Lung (tissue), 12 donors: Measurements from ENCODE around the gene IHH. TPM values are rescaled to one million over a fixed set of nuclear protein-coding genes. Genes with fewer than 3 reads are reported as not detected.

Experiments
- ATAC-seq: fragments of 200-7000 bp; cut with Tn5 transposase; one replicate; pipeline ENCODE4 v1.9.1; 2020; ENCODE audit warnings: moderate number of reproducible peaks; ENCODE audit not compliant: insufficient read depth, low FRiP score
- DNase-seq, 3 donors: peaks; one replicate each; pipeline ENCODE4 v3.0.0-alpha.2; 2013 to 2017
- H3K27ac ChIP-seq, 2 donors: one replicate each; pipeline ENCODE4 v1.5.1; 2013; ENCODE audit warnings: mild to moderate bottlenecking in 2 of 2, moderate library complexity in 2 of 2, control low read depth in 1 of 2, inconsistent platforms in 1 of 2, low read depth in 1 of 2, low read length in 1 of 2
- H3K27me3 ChIP-seq, 3 donors: one replicate each; pipeline ENCODE4 v1.5.1; 2013; ENCODE audit warnings: low read length in 2 of 3; ENCODE audit not compliant: control insufficient read depth in 3 of 3, insufficient read depth in 3 of 3
- H3K36me3 ChIP-seq, 4 donors: one replicate each; pipeline ENCODE4 v1.5.1; 2013; ENCODE audit warnings: low read length in 4 of 4, mild to moderate bottlenecking in 1 of 4, moderate library complexity in 1 of 4; ENCODE audit not compliant: control insufficient read depth in 4 of 4, insufficient read depth in 4 of 4
- H3K4me1 ChIP-seq, 5 donors: one replicate each; pipeline ENCODE4 v1.5.1; 2013; ENCODE audit warnings: low read length in 5 of 5, mild to moderate bottlenecking in 2 of 5, moderate library complexity in 1 of 5; ENCODE audit not compliant: control insufficient read depth in 5 of 5, insufficient read depth in 5 of 5
- H3K4me3 ChIP-seq: one replicate; pipeline ENCODE4 v1.5.1; 2013; ENCODE audit warnings: mild to moderate bottlenecking, control low read depth, moderate library complexity
- H3K9ac ChIP-seq, 2 donors: one replicate each; pipeline ENCODE4 v1.5.1; 2013; ENCODE audit warnings: low read length in 2 of 2, control low read depth in 1 of 2; ENCODE audit not compliant: insufficient read depth in 1 of 2
- H3K9me3 ChIP-seq, 4 donors: one replicate each; pipeline ENCODE4 v1.5.1; 2013; ENCODE audit warnings: low read length in 3 of 4, mild to moderate bottlenecking in 1 of 4, moderate library complexity in 1 of 4; ENCODE audit not compliant: control insufficient read depth in 4 of 4, insufficient read depth in 3 of 4
- CTCF ChIP-seq: IDR thresholded peaks from 2 replicates; pipeline ENCODE4 v1.5.1; 2012; ENCODE audit warnings: mild to moderate bottlenecking; ENCODE audit errors: control extremely low read depth, extremely low read depth
- WGBS, 2 donors: extraction: QIAGEN DNeasy Blood & Tissue Kit; methylation state at CpG; one replicate each; pipeline ENCODE4 v1.1.7; 2013; 5-methylcytosine and 5-hydroxymethylcytosine counted together
- polyA plus RNA-seq, 2 donors: library from polyadenylated mRNA; stranded (reverse); fragments of 200-250 nt; gene quantifications; one replicate each; pipeline ENCODE4 v1.2.1, GENCODE V29; 2013
- total RNA-seq, 2 donors: library from RNA; depleted of rRNA in 1 of 2; stranded (reverse); fragments of >200 nt in 1 of 2; gene quantifications; one replicate each; pipeline ENCODE4 v1.2.1, GENCODE V29; 2014 to 2021
- donor health status: control.
- donor health status: control.
- donor health status: Bipolar disorder and iron deficiency.
- donor health status: healthy.
- donor health status: DM: yes; HTN: yes; CAD: no.

The IHH gene
- total and polyA plus RNA-seq, 4 donors = 0.55 to 4.4 (median 2.0) TPM

- Histone ChIP-seq H3K9me3 (peaks cover 0 to 4% (median 0%) of the 10 kb centered on the region in 4 donors), H3K9ac (no peak overlapping the region), H3K36me3 (no peaks in the 10 kb centered on the region), H3K27ac (no peak overlapping the region), H3K4me3 (no peak overlapping the region), H3K4me1 (no peaks in the 10 kb centered on the region), H3K27me3 (peaks cover 0 to 9% (median 4%) of the 10 kb centered on the region in 3 donors)
- ATAC-seq (no peak), DNase-seq (no peak)
- 72 to 95% methylated on average over 2 of the region's 2 CpGs for WGBS, 2 donors
- TF ChIP-seq CTCF = no peak
Observed at GRCh38 chr2:219035942-219036341, 24.8 kb downstream of the IHH start.

- H3K9me3 ChIP-seq = peaks cover 0 to 2% (median 0%) of the 10 kb centered on the region in 4 donors
- H3K9ac ChIP-seq = no peak overlapping the region
- 57 to 68% methylated on average over 6 of the region's 6 CpGs for WGBS, 2 donors
- no peak for DNase-seq
- no peak for TF ChIP-seq CTCF
- no peaks in the 10 kb centered on the region for H3K4me1 ChIP-seq
- peaks cover 0 to 3% (median 0%) of the 10 kb centered on the region in 3 donors for H3K27me3 ChIP-seq
- ATAC-seq = no peak
- H3K4me3 ChIP-seq = no peak overlapping the region
- no peaks in the 10 kb centered on the region for H3K36me3 ChIP-seq
- H3K27ac ChIP-seq = no peak overlapping the region
Observed at GRCh38 chr2:219034823-219035222, 25.9 kb downstream of the IHH start.

DNA sequence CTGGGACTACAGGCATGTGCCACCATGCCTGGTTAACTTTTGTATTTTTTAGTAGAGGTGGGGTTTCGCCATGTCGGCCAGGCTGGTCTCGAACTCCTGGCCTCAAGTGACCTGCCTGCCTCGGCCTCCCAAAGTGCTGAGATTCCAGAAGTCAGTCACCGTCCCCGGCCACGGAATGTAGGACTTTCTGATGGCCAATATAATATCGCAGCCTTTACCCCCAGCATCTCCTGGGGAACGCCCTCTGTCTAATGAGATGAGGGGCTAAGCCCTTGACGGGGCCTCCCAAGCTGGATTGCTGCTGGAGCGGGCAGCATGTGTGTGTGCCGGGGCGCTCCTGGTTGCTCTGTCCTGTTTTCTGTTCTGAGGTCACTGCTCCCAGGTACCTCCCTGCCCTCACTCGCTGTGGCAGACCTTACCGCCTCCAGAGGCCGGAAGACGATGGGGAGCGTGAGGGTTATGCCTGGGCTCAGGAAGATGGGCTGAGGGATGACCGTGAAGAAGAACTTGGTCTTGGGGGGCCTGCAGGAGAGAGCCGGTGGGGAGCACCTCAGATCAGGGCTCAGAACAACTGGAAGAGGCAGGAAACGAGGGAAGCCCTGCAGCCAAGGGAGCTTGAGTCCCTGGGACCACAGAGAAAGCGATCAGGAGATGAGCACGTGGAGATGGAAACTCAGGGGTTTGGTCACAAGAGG, 28.5 kb downstream of the IHH start:
- WGBS, 2 donors = 81 to 85% methylated on average over 23 of the region's 23 CpGs
- Histone ChIP-seq H3K9ac (no peak overlapping the region), H3K27ac (no peak overlapping the region), H3K36me3 (no peaks in the 10 kb centered on the region), H3K4me1 (no peaks in the 10 kb centered on the region), H3K27me3 (peaks cover 0 to 3% (median 0%) of the 10 kb centered on the region in 3 donors), H3K4me3 (no peak overlapping the region), H3K9me3 (no peaks in the 10 kb centered on the region)
- no peak for ATAC-seq
- DNase-seq = no peak
- no peak for TF ChIP-seq CTCF
